ENCODE results near the gene CPAMD8. TPM values are rescaled to one million over a fixed set of nuclear protein-coding genes. Genes with fewer than 3 reads are reported as not detected.

The CPAMD8 gene
- total and polyA plus RNA-seq, 10 of the 15 experiments (the other 5 are each of a cell fraction or from before 2014, with no cell fraction given), result 0.12 to 0.97 (median 0.25) TPM; not detected in 3

GRCh38 chr19:16936901-16937300, 89.7 kb downstream of the CPAMD8 start:
- no peak for FAIRE-seq
- CTCF ChIA-PET, result no interaction called here
- POLR2A ChIA-PET, result no interaction called here
- no peak for ATAC-seq
- H3K4me3 ChIP-seq, result no peak overlapping the region
- no peak overlapping the region for H3K27ac ChIP-seq (ENCODE audit: control insufficient read depth, insufficient read depth)
- 4% methylated on average over 2 of the region's 2 CpGs for WGBS (ENCODE audit: insufficient coverage, insufficient replicate concordance, low lambda C conversion rate, missing lambda C conversion rate)
- RAD21 ChIA-PET (ENCODE audit: unreplicated experiment), result no interaction called here
- H3K4me2 ChIP-seq (ENCODE audit: control insufficient read depth, insufficient read depth), result no peak overlapping the region
- SMC1A ChIA-PET (ENCODE audit: uncharacterized antibody, unreplicated experiment), result no interaction called here
- no peak overlapping the region for H3K9ac ChIP-seq (ENCODE audit: control insufficient read depth, insufficient read depth, low read length)
- H3K9me3 ChIP-seq (replicated peaks; ENCODE audit: control insufficient read depth, insufficient read depth, low read length), result no peaks in the 10 kb centered on the region; the same call in 2 of the 3 replicates
- in situ Hi-C loops (cut with MboI), result no loop called here
- H3K79me2 ChIP-seq (ENCODE audit: control insufficient read depth, insufficient read depth, low read length), result no peaks in the 10 kb centered on the region
- DNase-seq (ENCODE audit: low read depth, low spot score), result no peak
- H3K27me3 ChIP-seq (replicated peaks in 1 of 2; ENCODE audit: control insufficient read depth in 2 of 2, insufficient read depth in 2 of 2, low read length in 1 of 2), result no peaks in the 10 kb centered on the region
- H2AFZ ChIP-seq (ENCODE audit: control insufficient read depth, low read depth, low read length), result no peak overlapping the region
- no peaks in the 10 kb centered on the region for H3K36me3 ChIP-seq (ENCODE audit: control insufficient read depth in 2 of 2, insufficient read depth in 2 of 2, low read length in 1 of 2)
- BruUV-seq (replicated peaks), result no TSS peak
- intact Hi-C loops (cut with micrococcal nuclease; ENCODE audit: unreplicated experiment), result no loop called here
- H3K4me1 ChIP-seq (ENCODE audit: control insufficient read depth, insufficient read depth, low read length), result no peaks in the 10 kb centered on the region
- H4K20me1 ChIP-seq (ENCODE audit: control insufficient read depth, insufficient read depth), result no peaks in the 10 kb centered on the region
- no peak for TF ChIP-seq POLR2AphosphoS2 (IDR thresholded peaks at IDR 0.05; ENCODE audit: low read depth, low read length)
- TF ChIP-seq EP300 (IDR thresholded peaks at IDR 0.05; ENCODE audit: borderline replicate concordance in 1 of 2, control insufficient read depth in 1 of 2, low read depth in 2 of 2, low read length in 2 of 2), result no peak
- TF ChIP-seq MAX (IDR thresholded peaks at IDR 0.05; ENCODE audit: low read depth, low read length), result no peak
- TF ChIP-seq NFIC (IDR thresholded peaks at IDR 0.05; ENCODE audit: low read depth, low read length), result no peak
- no peak for TF ChIP-seq USF1 (IDR thresholded peaks at IDR 0.05; ENCODE audit: borderline replicate concordance, extremely low read length, insufficient read depth, low read depth, low read length)
- no peak for TF ChIP-seq DPF2 (IDR thresholded peaks at IDR 0.05)
- TF ChIP-seq ZNF274 (IDR thresholded peaks at IDR 0.05; ENCODE audit: insufficient read depth, insufficient read length), result no peak
- no peak for TF ChIP-seq ZNF384 (IDR thresholded peaks at IDR 0.05; ENCODE audit: borderline replicate concordance, low read depth, low read length)
- no peak for TF ChIP-seq ZBTB40 (IDR thresholded peaks at IDR 0.05; ENCODE audit: borderline replicate concordance)
- no peak for TF ChIP-seq STAT1 (conservative IDR thresholded peaks at IDR 0.05)
- TF ChIP-seq NR2F1 (conservative IDR thresholded peaks at IDR 0.05), result no peak
- no peak for TF ChIP-seq JUNB (IDR thresholded peaks at IDR 0.05)
- TF ChIP-seq ATF7 (IDR thresholded peaks at IDR 0.05; ENCODE audit: low read depth), result no peak
- no peak for TF ChIP-seq ZBTB11 (CRISPR knock-in tag; IDR thresholded peaks at IDR 0.05)
- TF ChIP-seq EGR1 (IDR thresholded peaks at IDR 0.05; ENCODE audit: borderline replicate concordance in 1 of 2, low read depth in 2 of 2, low read length in 2 of 2), result no peak
- TF ChIP-seq ETV6 (conservative IDR thresholded peaks at IDR 0.05 in 1 of 2, IDR thresholded peaks at IDR 0.05 in 1 of 2; ENCODE audit: borderline replicate concordance in 1 of 2, low read depth in 1 of 2), result no peak
- TF ChIP-seq TCF12 (IDR thresholded peaks at IDR 0.05; ENCODE audit: low read depth, low read length), result no peak

Data from GM12878 (cell line).